Measurements from ENCODE around the gene DIRAS3. TPM values are rescaled to one million over a fixed set of nuclear protein-coding genes. Genes with fewer than 3 reads are reported as not detected.

DIRAS3 gene
- total and polyA plus RNA-seq, 2 of the 8 experiments (the other 6 are each of a cell fraction or from before 2014, with no cell fraction given), result 0.11 TPM; not detected in 1

GRCh38 chr1:68087184-68087583 lies 36.8 kb upstream of the DIRAS3 start:
- Histone ChIP-seq H3K9ac (replicated peaks in 1 of 4; ENCODE audit: extremely low read depth in 1 of 4, low read depth in 3 of 4, low read length in 3 of 4) (no peak overlapping the region), H3K14ac (ENCODE audit: insufficient read length) (no peak overlapping the region), H3K4me1 (replicated peaks in 1 of 4; ENCODE audit: control insufficient read depth in 3 of 4, insufficient read depth in 4 of 4, low read length in 3 of 4) (no peaks in the 10 kb centered on the region), H2BK20ac (ENCODE audit: low read length) (no peak overlapping the region), H3K23me2 (ENCODE audit: low read depth, low read length) (no peaks in the 10 kb centered on the region), H4K5ac (ENCODE audit: insufficient read length, low read depth, low read length) (no peak overlapping the region), H4K91ac (replicated peaks; ENCODE audit: insufficient read length, low read length) (no peak overlapping the region), H3K79me2 (ENCODE audit: control insufficient read depth in 1 of 2, insufficient read depth in 2 of 2, low read length in 2 of 2) (no peaks in the 10 kb centered on the region), H3K4me2 (ENCODE audit: insufficient read depth in 1 of 2, low read depth in 2 of 2, low read length in 2 of 2) (no peak overlapping the region), H2AFZ (ENCODE audit: low read length) (no peak overlapping the region), H2BK120ac (replicated peaks; ENCODE audit: low read depth, low read length) (no peak overlapping the region), H3K4me3 (ENCODE audit: extremely low read depth in 1 of 4, insufficient read depth in 2 of 4, low read depth in 3 of 4, low read length in 4 of 4) (no peak overlapping the region), H2BK12ac (ENCODE audit: low read depth, low read length) (no peak overlapping the region), H2BK5ac (ENCODE audit: low read depth, low read length) (no peak overlapping the region), H2BK15ac (ENCODE audit: low read length) (no peak overlapping the region), H2AK5ac (ENCODE audit: low read depth, low read length) (no peak overlapping the region), H3K27ac (ENCODE audit: low read depth, low read length) (no peak overlapping the region), H4K8ac (ENCODE audit: extremely low read depth, insufficient read depth, low read length) (no peak overlapping the region), H4K20me1 (replicated peaks in 1 of 2; ENCODE audit: control insufficient read depth in 1 of 2, insufficient read depth in 2 of 2, low read length in 2 of 2) (no peaks in the 10 kb centered on the region), H3K27me3 (replicated peaks in 1 of 4; ENCODE audit: control insufficient read depth in 3 of 4, extremely low read depth in 1 of 4, insufficient read depth in 3 of 4, low read length in 3 of 4) (no peaks in the 10 kb centered on the region), H3K23ac (ENCODE audit: insufficient read length) (no peak overlapping the region), H3K18ac (ENCODE audit: extremely low read depth, low read length) (no peak overlapping the region), H3K9me3 (ENCODE audit: insufficient read depth in 2 of 2, low read depth in 1 of 2, low read length in 1 of 2) (no peaks in the 10 kb centered on the region), H3K79me1 (ENCODE audit: low read depth, low read length) (no peaks in the 10 kb centered on the region), H3K4ac (replicated peaks; ENCODE audit: insufficient read length, low read depth, low read length) (no peak overlapping the region), H3K56ac (replicated peaks; ENCODE audit: insufficient read length, low read depth, low read length) (no peak overlapping the region), H3K36me3 (ENCODE audit: control insufficient read depth in 2 of 4, insufficient read depth in 4 of 4, low read length in 3 of 4) (no peaks in the 10 kb centered on the region)
- no peak for DNase-seq (ENCODE audit: low read depth in 1 of 2, low spot score in 2 of 2)
- FAIRE-seq, result no peak
- POLR2A ChIA-PET (ENCODE audit: partially characterized antibody), result no interaction called here
- CTCF ChIA-PET (ENCODE audit: partially characterized antibody), result interaction anchor here (0.6 kb wide), 1 partner anchor 34 kb away, joined by 4 read pairs; no protein-coding TSS in a partner anchor
- WGBS, 2 experiments (ENCODE audit: extremely low coverage in 1 of 2, insufficient coverage in 1 of 2, insufficient read length in 1 of 2, insufficient replicate concordance in 2 of 2, low coverage in 1 of 2, low lambda C conversion rate in 2 of 2, missing lambda C conversion rate in 1 of 2), result 88% methylated on average over 4 of the region's 4 CpGs; no CpG with 5 or more reads in 1 of the 2 experiments
- TF ChIP-seq BACH1 (IDR thresholded peaks at IDR 0.05; ENCODE audit: low read length), result no peak
- no peak for TF ChIP-seq HDAC6 (IDR thresholded peaks at IDR 0.05; ENCODE audit: low read depth, low read length)
- TF ChIP-seq EP300 (IDR thresholded peaks at IDR 0.05; ENCODE audit: borderline replicate concordance in 1 of 2, low read depth in 2 of 2, low read length in 2 of 2), result no peak
- TF ChIP-seq TAF7 (optimal IDR thresholded peaks at IDR 0.05; ENCODE audit: borderline replicate concordance, low read depth, low read length), result no peak
- TF ChIP-seq, protein P1, sequence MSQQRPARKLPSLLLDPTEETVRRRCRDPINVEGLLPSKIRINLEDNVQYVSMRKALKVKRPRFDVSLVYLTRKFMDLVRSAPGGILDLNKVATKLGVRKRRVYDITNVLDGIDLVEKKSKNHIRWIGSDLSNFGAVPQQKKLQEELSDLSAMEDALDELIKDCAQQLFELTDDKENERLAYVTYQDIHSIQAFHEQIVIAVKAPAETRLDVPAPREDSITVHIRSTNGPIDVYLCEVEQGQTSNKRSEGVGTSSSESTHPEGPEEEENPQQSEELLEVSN (IDR thresholded peaks at IDR 0.05), result no peak
- no peak for TF ChIP-seq CBX5 (IDR thresholded peaks at IDR 0.05; ENCODE audit: low read depth, low read length)
- TF ChIP-seq SAP30 (IDR thresholded peaks at IDR 0.05; ENCODE audit: insufficient read depth, insufficient replicate concordance, low read length), result no peak
- TF ChIP-seq JUND (IDR thresholded peaks at IDR 0.05; ENCODE audit: low read length), result no peak
- TF ChIP-seq EZH2 (IDR thresholded peaks at IDR 0.05; ENCODE audit: low read depth, low read length, severe bottlenecking), result no peak
- no peak for TF ChIP-seq BCL11A (IDR thresholded peaks at IDR 0.05; ENCODE audit: low read depth in 2 of 2, low read length in 2 of 2)
- TF ChIP-seq SIRT6 (IDR thresholded peaks at IDR 0.05; ENCODE audit: low read length), result no peak
- no peak for TF ChIP-seq SP1 (IDR thresholded peaks at IDR 0.05; ENCODE audit: low read depth, low read length)
- no peak for TF ChIP-seq CREB1 (IDR thresholded peaks at IDR 0.05)
- TF ChIP-seq CBX8 (IDR thresholded peaks at IDR 0.05; ENCODE audit: borderline replicate concordance, low read depth, low read length), result no peak
- TF ChIP-seq SP2 (IDR thresholded peaks at IDR 0.05; ENCODE audit: low read length), result no peak

Data from H1 (cell line).